ENCODE measurements around the gene GRID2IP.
"Not testable (repeated sequence)": the region's sequence is repeated elsewhere in the genome, so short reads cannot be mapped to it uniquely, and the experiment has no call there.

GRID2IP gene

DNA sequence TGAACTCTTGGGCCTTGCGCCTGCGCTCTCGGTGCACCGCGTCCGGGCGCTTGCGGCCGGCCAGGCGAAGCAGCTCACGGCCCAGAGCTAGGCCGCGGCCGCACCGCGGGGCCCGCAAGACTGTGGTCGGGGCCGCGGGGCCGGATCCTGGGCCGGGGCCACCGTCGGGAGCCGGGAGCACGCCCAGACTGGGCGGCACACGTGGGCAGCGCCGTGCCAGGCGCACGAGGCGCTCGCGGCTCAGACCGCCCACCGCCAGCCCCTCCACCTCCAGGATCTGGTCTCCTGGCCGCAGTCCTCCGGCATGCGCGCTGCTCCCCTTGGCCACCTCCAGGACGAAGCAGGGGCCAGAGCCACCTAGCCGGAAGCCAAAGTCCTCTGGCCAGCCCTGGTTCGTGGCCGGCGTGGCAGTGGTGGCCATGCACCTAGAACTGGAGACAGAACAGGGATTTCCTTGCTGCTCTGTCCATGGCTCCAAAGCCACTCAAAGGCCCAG is at the start of gene GRID2IP:
TSS of gene GRID2IP (minus strand) at position 446 of the 496 bp plus-strand sequence. CDS start at position 421, 25 bp downstream.
- H3K9ac ChIP-seq (ENCODE audit: low read depth, low read length) = no peak within 1 kb of the TSS
- H3K4me1 ChIP-seq (ENCODE audit: insufficient read depth, low read length) = no peaks in the 10 kb centered on the region
- H3K9me3 ChIP-seq (ENCODE audit: control insufficient read depth, insufficient read depth, low read length) = no peaks in the 10 kb centered on the region
- no peaks in the 10 kb centered on the region for H3K36me3 ChIP-seq (ENCODE audit: insufficient read depth, low read length)

DNA sequence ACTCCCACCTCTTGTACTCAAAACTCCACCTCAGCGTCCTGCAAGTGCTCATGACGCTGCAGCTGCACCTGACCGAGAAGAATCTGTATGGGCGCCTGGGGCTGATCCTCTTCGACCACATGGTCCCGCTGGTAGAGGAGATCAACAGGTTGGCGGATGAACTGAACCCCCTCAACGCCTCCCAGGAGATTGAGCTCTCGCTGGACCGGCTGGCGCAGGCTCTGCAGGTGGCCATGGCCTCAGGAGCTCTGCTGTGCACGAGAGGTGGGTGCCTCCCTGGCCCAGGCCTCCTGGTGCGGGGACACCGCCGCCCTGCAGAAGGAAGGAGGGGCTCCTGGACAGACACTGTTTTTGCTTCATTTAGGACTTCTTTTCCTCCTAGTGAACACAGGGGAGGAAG is 48.8 kb upstream of the GRID2IP start:
- Histone ChIP-seq H3K9me3 (ENCODE audit: control insufficient read depth, insufficient read depth, low read length) (no peaks in the 10 kb centered on the region), H3K4me1 (ENCODE audit: insufficient read depth, low read length) (no peaks in the 10 kb centered on the region), H3K36me3 (ENCODE audit: insufficient read depth, low read length) (peaks cover 5% of the 10 kb centered on the region; the same call in 1 of the 2 replicates), H3K9ac (ENCODE audit: low read depth, low read length) (no peak overlapping the region)

DNA sequence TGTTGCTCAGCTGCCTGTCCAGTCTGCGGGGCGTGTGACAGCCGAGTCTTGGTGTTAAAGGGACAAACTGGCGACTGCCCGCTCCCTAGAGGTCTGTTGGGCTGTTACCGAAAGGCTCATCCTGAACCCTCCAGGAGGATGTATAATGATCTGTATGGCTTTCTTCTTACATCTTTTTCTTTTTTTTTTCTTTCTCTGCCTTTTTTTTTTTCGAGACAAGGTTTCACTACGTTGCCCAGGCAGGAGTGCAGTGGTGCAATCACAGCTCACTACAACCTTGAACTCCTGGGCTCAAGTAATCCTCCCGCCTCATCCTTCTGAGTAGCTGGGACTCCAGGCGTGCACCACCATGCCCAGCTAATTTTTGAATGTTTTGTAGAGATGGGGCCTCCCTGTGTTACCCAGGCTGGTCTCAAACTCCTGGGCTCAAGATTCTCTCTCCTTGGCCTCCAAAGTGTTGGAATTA is 39.4 kb upstream of the GRID2IP start:
- H3K4me1 ChIP-seq (ENCODE audit: insufficient read depth, low read length) = no peaks in the 10 kb centered on the region
- no peaks in the 10 kb centered on the region for H3K9me3 ChIP-seq (ENCODE audit: control insufficient read depth, insufficient read depth, low read length)
- H3K9ac ChIP-seq (ENCODE audit: low read depth, low read length) = peak overlapping the region; percentile 90
- H3K36me3 ChIP-seq (ENCODE audit: insufficient read depth, low read length) = peaks cover 6% of the 10 kb centered on the region; the same call in 1 of the 2 replicates

DNA sequence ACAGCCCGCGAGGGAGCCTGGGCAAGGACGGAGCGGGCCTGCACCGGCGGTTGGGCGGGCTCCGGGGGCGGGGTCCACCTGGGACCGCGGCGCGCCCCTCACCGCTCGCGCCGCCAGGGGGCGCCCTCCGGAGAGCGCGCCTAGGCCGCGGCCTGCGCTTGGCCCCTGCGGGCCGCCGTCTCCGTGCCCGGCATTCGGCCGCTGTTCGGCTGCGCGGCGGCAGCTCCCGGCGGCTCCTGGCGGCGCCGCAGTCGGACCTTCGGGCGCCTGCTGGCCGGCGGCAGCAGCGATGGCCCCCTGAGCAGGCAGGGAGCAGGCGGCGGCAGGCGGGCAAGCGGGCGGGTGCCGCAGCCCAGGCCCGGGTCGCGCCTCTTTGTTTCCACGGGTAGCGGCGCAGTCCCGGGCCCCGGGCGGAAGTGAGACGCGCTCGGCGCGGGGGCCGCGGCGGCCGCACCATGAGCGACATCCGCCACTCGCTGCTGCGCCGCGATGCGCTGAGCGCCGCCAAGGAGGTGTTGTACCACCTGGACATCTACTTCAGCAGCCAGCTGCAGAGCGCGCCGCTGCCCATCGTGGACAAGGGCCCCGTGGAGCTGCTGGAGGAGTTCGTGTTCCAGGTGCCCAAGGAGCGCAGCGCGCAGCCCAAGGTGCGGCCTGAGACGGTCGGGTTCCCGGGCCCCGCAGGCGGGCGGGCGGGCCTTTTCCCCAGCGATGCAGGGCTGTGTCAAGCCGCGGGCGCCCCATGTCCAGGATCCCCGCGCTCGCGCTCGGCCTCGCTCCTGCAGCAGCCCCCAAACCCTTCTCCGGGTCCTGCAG is 38.8 kb upstream of the GRID2IP start, which contains the start of gene INTS15:
TSS of gene INTS15 (plus strand) at position 193 of the 816 bp plus-strand sequence. CDS start at position 456, 263 bp downstream.
- Histone ChIP-seq H3K9me3 (ENCODE audit: control insufficient read depth, insufficient read depth, low read length) (no peaks in the 10 kb centered on the region), H3K4me1 (ENCODE audit: insufficient read depth, low read length) (no peaks in the 10 kb centered on the region), H3K9ac (ENCODE audit: low read depth, low read length) (peak within 1 kb of the TSS; percentile 90), H3K36me3 (ENCODE audit: insufficient read depth, low read length) (peaks cover 5% of the 10 kb centered on the region; the same call in 1 of the 2 replicates)

DNA sequence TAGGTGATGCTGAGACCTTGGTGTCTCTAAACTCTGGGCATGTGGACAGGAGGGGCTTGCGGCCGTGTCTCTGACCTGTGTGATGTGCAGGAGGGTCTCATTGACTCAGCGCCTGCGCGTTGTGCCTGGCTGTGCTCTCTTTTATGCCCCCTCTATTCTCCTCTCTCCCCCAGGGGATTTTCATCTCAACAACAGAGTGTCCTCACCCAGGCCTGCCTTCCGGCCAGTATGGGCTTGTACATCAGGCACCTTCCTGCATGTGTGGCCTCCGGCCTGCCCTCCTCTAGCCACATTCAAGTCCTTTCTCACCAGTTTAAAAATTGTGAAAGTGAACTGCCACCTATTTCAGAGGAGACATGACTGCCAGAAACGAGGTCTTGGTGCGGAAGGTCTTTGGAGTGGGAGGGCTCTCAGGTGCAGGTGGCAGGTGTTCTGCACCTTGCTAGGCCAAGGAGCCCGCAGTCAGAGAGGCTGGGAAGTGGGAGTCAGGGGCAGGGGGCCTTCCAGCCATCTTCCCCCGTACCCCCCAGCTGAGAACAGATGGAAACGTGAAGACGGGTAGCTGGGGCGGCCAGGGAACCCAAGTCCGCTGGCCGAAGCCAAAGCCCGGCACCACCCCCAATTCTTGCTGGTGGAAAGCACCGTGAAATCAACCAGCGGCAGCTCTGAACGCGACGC is 38.0 kb upstream of the GRID2IP start:
- peaks cover 7% of the 10 kb centered on the region for H3K36me3 ChIP-seq (ENCODE audit: insufficient read depth, low read length)
- H3K9ac ChIP-seq (ENCODE audit: low read depth, low read length) = peak overlapping the region; percentile 24
- no peaks in the 10 kb centered on the region for H3K9me3 ChIP-seq (ENCODE audit: control insufficient read depth, insufficient read depth, low read length)

DNA sequence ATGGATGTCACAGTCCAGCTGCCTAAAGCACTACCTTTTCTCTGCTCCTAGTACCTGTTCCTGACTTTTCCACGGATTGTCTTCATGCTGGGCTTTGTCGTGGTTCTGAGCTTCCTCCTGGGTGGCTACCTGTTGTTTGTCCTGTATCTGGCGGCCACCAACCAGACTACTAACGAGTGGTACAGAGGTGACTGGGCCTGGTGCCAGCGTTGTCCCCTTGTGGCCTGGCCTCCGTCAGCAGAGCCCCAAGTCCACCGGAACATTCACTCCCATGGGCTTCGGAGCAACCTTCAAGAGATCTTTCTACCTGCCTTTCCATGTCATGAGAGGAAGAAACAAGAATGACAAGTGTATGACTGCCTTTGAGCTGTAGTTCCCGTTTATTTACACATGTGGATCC is 37.3 kb upstream of the GRID2IP start:
- Histone ChIP-seq H3K4me1 (ENCODE audit: insufficient read depth, low read length) (no peaks in the 10 kb centered on the region), H3K9me3 (ENCODE audit: control insufficient read depth, insufficient read depth, low read length) (no peaks in the 10 kb centered on the region), H3K9ac (ENCODE audit: low read depth, low read length) (no peak overlapping the region), H3K36me3 (ENCODE audit: insufficient read depth, low read length) (peaks cover 7% of the 10 kb centered on the region)

More for the DNA sequence above, 38.0 kb upstream of the GRID2IP start:
- no peaks in the 10 kb centered on the region for H3K4me1 ChIP-seq (ENCODE audit: insufficient read depth, low read length)

DNA sequence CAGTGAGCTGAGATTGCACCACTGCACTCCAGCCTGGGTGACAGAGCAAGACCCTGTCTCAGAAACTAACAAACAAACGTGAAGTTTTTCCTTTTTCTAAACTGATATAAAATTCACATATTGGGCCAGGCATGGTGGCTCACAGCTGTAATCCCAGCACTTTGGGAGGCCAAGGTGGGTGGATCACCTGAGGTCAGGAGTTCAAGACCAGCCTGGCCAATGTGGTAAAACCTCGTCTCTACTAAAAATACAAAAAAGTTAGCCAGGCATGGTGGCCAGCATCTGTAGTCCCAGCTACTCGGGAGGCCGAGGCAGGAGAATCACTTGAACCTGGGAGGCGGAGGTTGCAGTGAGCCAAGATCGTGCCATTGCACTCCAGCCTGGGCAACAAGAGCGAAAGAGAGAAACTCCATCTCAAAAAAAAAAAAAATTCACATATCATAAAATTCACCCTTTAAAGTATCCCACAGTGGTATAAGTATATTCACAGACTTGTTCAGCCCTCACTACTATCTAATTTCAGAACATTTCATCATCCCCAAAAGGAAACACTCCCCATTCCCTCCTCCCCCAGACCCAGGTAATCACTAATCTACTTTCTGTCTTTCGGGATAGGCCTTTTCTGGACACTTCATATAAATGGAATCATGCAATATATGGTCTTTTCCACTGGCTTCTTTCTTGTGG is 34.6 kb upstream of the GRID2IP start:
- peaks cover 19% of the 10 kb centered on the region for H3K36me3 ChIP-seq (ENCODE audit: insufficient read depth, low read length)
- H3K9ac ChIP-seq (ENCODE audit: low read depth, low read length); H3K4me1 ChIP-seq (ENCODE audit: insufficient read depth, low read length); H3K9me3 ChIP-seq (ENCODE audit: control insufficient read depth, insufficient read depth, low read length): not testable (repeated sequence)

DNA sequence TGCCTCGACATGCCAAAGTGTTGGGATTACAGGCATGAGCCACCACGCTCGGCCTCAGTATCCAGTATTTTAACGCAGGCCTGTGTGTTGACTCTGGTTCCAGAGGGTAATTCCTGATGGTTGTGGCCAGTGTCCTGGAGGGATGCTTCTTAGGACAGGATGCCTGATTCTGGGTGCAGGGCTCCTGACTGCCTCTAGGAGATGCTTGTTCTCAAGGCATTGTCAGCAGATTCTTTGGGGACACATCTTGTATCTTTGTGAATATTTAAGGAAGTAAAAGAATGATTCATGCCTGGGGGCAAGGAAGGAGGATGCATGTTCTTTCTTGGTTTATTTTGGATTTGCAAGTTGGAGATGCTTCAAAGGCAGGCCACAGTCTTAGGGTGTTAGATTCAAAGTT is 28.2 kb upstream of the GRID2IP start:
- no peaks in the 10 kb centered on the region for H3K4me1 ChIP-seq (ENCODE audit: insufficient read depth, low read length)
- peaks cover 13% of the 10 kb centered on the region for H3K36me3 ChIP-seq (ENCODE audit: insufficient read depth, low read length)
- H3K9me3 ChIP-seq (ENCODE audit: control insufficient read depth, insufficient read depth, low read length) = no peaks in the 10 kb centered on the region
- no peak overlapping the region for H3K9ac ChIP-seq (ENCODE audit: low read depth, low read length)

DNA sequence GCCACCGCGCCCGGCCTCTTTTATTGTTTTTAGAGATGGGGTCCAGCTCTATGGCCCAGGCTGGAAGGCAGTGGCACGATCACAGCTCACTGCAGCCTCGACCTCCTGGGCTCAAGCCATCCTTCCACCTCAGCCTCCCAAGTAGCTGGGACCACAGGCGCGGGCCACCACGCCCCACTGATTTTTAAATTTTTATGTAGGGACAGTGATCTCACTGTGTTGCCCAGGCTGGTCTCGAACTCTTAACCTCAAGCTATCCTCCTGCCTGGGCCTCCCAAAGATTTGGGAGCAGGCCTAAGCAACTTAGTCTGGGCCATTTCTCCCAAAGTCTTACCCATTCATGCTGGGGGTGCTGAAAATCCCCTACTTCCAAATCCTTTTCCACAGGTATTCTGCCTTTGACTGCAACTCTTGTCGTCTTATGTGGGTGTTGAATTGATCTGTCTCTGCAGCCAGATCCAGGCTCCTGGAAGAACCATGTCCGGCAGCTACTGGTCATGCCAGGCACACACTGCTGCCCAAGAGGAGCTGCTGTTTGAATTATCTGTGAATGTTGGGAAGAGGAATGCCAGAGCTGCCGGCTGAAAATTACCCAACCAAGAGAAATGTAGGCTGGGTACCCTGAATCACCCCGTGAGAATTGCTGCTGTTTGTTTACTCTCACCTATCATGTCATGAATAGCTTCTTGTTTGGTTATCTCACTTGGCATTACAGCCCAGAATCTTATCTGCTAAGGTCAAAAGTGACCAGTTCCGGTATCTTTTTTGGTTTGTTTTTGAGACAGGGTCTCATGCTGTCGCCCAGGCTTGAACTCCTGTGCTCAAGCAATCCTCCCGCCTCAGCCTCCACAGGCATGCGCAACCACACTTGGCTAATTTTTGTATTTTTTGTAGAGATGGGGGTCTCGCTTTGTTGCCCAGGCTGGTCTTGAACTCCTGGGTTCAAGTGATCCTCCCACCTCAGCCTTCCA is 27.1 kb upstream of the GRID2IP start:
- H3K9ac ChIP-seq (ENCODE audit: low read depth, low read length) = peak overlapping the region; percentile 52; the same call in 1 of the 2 replicates
- no peaks in the 10 kb centered on the region for H3K4me1 ChIP-seq (ENCODE audit: insufficient read depth, low read length)
- no peaks in the 10 kb centered on the region for H3K9me3 ChIP-seq (ENCODE audit: control insufficient read depth, insufficient read depth, low read length)
- H3K36me3 ChIP-seq (ENCODE audit: insufficient read depth, low read length) = peaks cover 11% of the 10 kb centered on the region

DNA sequence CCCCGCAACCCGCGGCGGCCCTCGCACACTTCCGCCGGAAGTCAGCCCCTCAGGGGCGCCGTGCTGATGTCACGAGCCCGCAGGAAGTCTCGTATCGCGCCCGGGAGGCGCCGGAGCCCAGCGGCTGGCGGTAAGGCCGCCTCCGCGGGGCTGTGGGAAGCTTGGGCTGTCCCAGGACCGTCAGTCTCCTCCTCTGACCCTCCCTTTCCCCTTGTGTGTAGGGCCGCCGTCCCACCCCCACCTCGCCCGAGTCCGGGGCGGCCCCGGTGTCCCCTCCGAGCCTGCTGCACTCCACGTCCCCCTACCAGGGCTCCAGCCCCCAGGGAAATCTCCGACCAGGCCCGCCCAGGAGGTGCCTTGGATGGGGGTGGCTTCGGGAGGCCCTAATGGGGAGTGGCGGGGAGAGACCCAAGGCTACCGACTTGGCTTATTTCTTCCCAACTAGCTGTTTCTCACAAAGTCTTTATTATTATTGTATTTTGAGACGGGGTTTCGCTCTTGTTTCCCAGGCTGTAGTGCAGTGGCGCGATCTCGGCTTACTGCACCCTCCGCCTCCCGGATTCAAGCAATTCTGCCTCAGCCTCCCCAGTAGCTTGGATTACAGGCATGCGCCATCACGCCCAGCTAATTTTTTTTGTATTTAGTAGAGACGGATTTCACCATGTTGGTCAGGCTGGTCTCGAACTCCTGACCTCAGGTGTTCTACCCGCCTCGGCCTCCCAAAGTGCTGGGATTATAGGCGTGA is 26.3 kb upstream of the GRID2IP start, which contains the start of gene ZDHHC4:
TSS of gene ZDHHC4 (plus strand) at position 86 of the 745 bp plus-strand sequence. CDS start 3,108 bp downstream, outside the sequence.
- no peaks in the 10 kb centered on the region for H3K9me3 ChIP-seq (ENCODE audit: control insufficient read depth, insufficient read depth, low read length)
- no peaks in the 10 kb centered on the region for H3K4me1 ChIP-seq (ENCODE audit: insufficient read depth, low read length)
- H3K9ac ChIP-seq (ENCODE audit: low read depth, low read length) = peak within 1 kb of the TSS; percentile 52
- H3K36me3 ChIP-seq (ENCODE audit: insufficient read depth, low read length) = peaks cover 8% of the 10 kb centered on the region

DNA sequence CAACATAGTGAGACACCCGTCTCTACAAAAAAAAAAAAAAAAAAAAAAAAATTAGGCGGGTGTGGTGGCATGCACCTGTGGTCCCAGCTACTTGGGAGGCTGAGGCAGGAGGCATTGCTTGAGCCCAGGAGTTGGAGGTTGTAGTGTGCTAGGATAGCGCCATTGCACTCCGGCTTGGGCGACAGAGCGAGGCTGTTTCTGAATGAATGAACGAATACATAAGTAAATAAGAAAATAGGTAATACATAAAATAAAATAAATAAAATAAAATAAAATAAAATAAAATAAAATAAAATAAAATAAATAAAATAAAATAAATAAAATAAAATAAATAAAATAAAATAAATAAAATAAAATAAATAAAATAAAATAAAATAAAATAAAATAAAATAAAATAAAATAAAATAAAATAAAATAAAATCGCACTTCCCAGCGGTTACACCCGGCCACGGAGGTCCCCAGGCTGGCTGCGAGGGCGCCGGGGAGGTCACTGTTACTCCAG is 25.7 kb upstream of the GRID2IP start:
- H3K4me1 ChIP-seq (ENCODE audit: insufficient read depth, low read length); H3K9me3 ChIP-seq (ENCODE audit: control insufficient read depth, insufficient read depth, low read length); H3K36me3 ChIP-seq (ENCODE audit: insufficient read depth, low read length): not testable (repeated sequence)
- H3K9ac ChIP-seq (ENCODE audit: low read depth, low read length) = peak overlapping the region; percentile 52; the same call in 1 of the 2 replicates

DNA sequence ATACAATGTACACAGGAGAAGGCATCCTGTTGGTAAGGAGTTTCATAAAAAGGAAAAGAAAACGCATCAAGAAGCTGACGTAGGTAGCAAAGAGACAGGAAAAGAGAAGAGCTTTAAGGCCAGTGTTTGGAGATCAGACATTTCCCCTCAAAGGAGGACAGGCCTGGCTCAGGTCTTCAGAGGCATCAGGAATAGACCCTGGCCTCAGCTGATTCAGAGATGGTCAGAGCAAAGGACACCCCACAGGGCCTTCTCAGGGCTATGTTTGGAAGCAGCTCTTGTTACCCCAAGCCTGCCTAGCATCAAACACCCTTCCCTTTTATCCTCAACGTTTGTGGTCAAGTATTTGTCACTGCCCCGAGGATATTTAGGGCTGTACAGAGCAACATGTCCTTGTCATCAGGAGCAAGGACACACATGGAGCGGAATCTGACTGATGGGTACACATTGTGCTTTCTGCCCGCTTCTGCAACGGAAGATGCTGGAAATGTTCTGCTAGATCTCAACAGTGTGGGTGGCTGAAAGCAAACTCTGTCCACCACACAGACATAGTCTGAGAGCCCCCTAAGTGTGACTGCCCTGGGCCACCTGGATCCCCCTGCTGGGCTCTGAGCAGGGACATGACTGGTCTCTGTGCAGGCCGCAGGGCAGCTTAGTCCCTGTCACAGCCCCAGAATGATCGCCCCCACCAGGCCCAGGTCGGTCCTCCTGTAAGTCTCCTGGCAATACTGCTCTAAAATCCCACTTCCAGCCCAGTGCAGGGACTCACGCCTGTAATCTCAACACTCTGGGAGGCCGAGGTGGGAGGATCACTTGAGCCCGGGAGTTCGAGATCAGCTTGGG is 25.0 kb upstream of the GRID2IP start:
- Histone ChIP-seq H3K9ac (ENCODE audit: low read depth, low read length) (peak overlapping the region; percentile 41; the same call in 1 of the 2 replicates), H3K36me3 (ENCODE audit: insufficient read depth, low read length) (no peaks in the 10 kb centered on the region; the same call in 1 of the 2 replicates), H3K9me3 (ENCODE audit: control insufficient read depth, insufficient read depth, low read length) (no peaks in the 10 kb centered on the region), H3K4me1 (ENCODE audit: insufficient read depth, low read length) (no peaks in the 10 kb centered on the region; the same call in 1 of the 2 replicates)
